ENCODE measurements around the gene OVCA2. TPM values are rescaled to one million over a fixed set of nuclear protein-coding genes. Genes with fewer than 3 reads are reported as not detected.

Gene OVCA2
- total RNA-seq, 1 donor from 2014 or later, result 21.4 TPM

DNA sequence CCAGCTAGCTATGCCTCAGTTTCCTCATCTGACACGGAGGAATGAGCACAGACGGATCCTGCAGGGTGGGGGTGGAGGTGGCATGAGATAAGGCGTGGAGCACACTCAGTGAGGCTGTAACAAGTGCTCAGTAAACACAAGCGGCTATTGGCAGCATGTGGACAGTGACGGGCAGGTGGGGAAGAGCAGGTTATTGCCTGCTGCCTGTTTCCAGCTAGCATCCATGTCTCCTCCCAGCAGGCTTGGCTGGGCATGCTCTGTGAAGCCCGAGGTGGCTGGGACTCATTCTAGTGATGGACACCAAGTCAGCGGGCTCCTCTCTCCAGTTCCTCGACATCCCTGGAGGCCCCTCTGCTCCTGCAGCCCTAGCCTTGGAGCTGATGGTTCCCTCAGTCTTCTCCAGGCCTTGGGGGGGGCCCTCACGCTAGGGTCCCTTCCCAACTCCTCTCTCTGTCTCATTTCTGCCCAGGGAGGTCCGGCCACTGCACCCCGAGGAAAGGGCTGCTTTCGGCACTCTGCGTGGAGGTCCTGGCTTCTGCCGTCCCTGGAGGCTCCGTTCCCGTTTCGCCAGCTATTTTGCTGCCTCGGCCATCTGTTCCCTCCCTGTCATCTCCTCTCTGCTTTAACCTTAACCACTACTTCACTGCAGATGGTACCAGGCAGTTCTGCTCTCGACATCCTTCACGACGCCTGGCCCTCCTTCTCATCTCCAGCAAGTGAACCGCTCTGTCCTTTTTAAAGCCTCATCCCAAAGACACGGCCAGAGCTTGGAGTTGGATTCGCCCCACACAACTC lies 22.9 kb upstream of the OVCA2 start:
- Histone ChIP-seq H3K36me3 (no peaks in the 10 kb centered on the region), H3K27me3 (peaks cover 3% of the 10 kb centered on the region), H3K27ac (no peak overlapping the region), H3K4me1 (peaks cover 18% of the 10 kb centered on the region), H3K4me3 (no peak overlapping the region), H3K9me3 (no peaks in the 10 kb centered on the region)
- no peak for ATAC-seq
- intact Hi-C loops (cut with DNase I), result no loop called here
- no peak for DNase-seq
- no peak for TF ChIP-seq CTCF (IDR thresholded peaks at IDR 0.05)

GRCh38 chr17:2019723-2020122 lies 22.1 kb upstream of the OVCA2 start:
- ATAC-seq (no peak), DNase-seq (no peak)
- Histone ChIP-seq H3K4me1 (peaks cover 26% of the 10 kb centered on the region), H3K36me3 (no peaks in the 10 kb centered on the region), H3K27ac (no peak overlapping the region), H3K27me3 (peaks cover 11% of the 10 kb centered on the region), H3K9me3 (no peaks in the 10 kb centered on the region), H3K4me3 (no peak overlapping the region)
- TF ChIP-seq CTCF (IDR thresholded peaks at IDR 0.05), result no peak
- intact Hi-C loops (cut with DNase I), result no loop called here

DNA sequence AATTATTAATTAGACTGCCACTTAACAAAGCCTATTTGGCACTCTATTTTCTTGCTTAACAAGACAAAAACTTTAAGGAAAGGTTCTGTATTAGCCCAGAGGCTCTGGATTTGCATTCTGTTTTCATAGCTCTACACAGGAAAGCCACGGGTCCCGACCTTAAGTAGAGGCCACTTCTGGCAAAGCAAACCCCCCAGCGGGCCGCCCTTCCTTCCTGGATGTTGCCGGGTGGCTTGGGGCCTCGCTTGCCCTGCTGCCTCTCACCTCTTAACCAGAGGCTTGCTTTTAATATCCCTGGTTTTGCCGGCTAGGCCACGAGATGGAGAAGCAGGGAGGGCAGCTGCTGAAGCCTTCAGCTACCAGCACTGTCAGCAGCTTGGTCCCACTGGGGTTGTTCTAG lies 21.1 kb upstream of the OVCA2 start:
- Histone ChIP-seq H3K4me3 (no peak overlapping the region), H3K9me3 (no peaks in the 10 kb centered on the region), H3K27ac (no peak overlapping the region), H3K27me3 (peaks cover 18% of the 10 kb centered on the region), H3K4me1 (peaks cover 30% of the 10 kb centered on the region), H3K36me3 (no peaks in the 10 kb centered on the region)
- TF ChIP-seq CTCF (IDR thresholded peaks at IDR 0.05), result no peak
- intact Hi-C loops (cut with DNase I), result no loop called here
- ATAC-seq, result no peak
- no peak for DNase-seq

DNA sequence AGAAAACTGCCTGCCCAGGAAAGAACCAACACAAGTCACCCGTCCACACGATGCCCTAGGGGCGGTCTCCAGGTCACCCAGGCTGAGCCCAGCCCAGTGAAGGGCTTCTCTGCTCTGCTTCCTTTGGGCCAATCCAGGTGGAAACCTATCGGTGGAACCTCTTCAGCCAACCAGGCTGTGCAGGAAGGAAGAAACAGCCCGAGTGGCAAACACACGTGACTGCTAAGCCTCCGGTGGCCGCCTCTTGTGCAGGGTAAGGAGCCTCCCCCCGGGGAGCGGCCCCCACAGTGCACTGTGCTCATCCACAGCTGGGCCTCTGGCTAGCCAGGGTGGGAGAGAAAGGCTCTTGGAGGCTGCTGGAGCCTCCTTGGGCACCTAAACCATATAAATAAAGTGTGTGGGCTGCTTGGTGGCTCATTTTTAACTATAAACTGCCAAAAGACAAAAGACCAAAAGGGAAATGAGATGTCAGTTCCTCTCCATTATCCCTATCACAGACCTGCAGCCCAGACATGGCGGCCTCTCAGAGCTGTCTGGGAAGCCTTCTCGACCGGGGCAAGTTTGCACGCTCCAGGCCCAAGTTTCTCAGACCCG lies 19.1 kb upstream of the OVCA2 start:
- no peak overlapping the region for H3K4me3 ChIP-seq
- peaks cover 34% of the 10 kb centered on the region for H3K4me1 ChIP-seq
- intact Hi-C loops (cut with DNase I), result no loop called here
- peak; percentile 6 for ATAC-seq
- DNase-seq, result peak; percentile 71
- no peak for TF ChIP-seq CTCF (IDR thresholded peaks at IDR 0.05)
- H3K36me3 ChIP-seq, result no peaks in the 10 kb centered on the region
- H3K9me3 ChIP-seq, result no peaks in the 10 kb centered on the region
- H3K27ac ChIP-seq, result no peak overlapping the region
- H3K27me3 ChIP-seq, result peaks cover 35% of the 10 kb centered on the region

DNA sequence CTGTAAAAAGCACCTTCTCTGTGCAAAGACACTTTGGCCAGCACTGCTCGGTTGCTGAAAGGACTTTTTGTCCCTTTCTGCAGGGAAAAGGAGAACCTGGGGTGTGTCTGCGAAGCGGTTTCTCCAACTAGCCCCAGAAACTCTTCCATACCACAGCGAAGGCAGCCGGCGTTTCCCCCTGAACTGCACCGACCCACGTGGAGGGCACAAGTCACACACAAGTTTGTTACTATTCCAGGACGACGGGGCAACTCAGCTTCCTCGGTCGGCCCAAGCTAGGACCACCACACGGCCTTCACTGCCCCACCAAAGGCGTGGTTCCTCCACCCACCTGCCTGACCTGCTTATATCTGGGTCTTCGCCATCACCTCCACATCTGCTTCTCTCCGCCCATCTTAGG lies 18.6 kb upstream of the OVCA2 start:
- DNase-seq (no peak), ATAC-seq (no peak)
- Histone ChIP-seq H3K27ac (no peak overlapping the region), H3K36me3 (no peaks in the 10 kb centered on the region), H3K4me1 (peaks cover 34% of the 10 kb centered on the region), H3K4me3 (no peak overlapping the region), H3K27me3 (peaks cover 40% of the 10 kb centered on the region), H3K9me3 (no peaks in the 10 kb centered on the region)
- intact Hi-C loops (cut with DNase I), result no loop called here
- no peak for TF ChIP-seq CTCF (IDR thresholded peaks at IDR 0.05)
